Endothelial cell of hepatic sinusoid (primary cell): Measurements from ENCODE around the gene CFAP299.

Experiments used
- in situ Hi-C: cut with HindIII; loops from 2 replicates; pipeline ENCODE4 v1.10.0; 2017; ENCODE audit warnings: low sequenced_read_pairs

Gene CFAP299

DNA sequence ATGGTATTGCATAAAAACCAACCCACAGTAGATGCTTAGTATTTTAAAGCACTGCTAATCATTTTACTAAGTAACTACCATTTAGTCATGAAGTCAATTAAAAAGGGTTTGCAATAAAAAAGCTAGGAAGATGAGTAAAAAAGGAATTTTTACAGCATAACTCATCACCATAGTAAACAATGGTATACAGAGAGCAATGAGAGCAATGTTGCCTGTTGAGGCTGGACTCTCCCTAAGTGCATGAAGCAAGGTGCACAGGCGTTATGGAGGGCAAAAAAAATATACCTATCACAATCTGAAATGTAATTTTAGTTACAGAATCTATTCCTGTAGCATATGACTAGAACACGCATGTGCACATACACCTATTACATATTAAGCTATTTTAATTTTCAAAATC lies 565.4 kb downstream of the CFAP299 start:
- in situ Hi-C loops, result no loop called here

DNA sequence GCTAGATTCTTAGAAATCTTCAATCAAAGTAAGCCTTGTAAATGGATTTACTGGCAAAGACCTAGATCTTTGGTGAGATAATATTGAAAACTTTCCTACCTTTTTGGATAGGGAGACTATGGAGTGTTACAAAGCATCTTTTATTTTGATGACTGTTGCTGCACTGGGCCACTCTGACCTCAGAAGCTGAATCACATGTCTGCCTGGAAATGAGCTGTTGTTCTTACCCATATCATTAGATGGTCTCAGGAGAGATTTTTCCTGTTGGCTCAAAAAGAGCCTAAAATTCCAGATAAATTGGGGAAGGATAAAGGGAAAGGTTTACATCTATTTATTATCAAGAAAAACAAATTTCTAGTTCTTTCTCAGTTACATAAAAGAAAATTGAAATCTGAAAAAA lies 567.5 kb downstream of the CFAP299 start:
- in situ Hi-C loops, result no loop called here

DNA sequence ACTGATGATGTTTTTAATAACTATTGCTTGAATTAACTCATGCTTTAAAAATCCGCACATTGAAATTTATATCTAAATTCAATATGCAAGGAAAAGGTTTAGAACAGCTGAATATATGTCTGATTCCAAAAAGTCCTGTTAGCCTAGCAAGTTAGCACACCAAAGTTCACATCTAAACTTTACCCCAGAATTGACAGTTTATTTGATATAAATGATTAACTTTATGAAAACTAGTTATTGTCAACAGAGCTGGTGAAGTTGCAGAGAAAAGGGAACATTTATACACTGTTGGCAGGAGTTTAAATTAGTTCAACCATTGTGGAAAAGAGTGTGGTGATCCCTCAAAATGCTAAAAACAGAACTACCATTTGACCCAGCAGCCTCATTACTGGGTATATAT lies 574.4 kb downstream of the CFAP299 start:
- in situ Hi-C loops, result no loop called here

DNA sequence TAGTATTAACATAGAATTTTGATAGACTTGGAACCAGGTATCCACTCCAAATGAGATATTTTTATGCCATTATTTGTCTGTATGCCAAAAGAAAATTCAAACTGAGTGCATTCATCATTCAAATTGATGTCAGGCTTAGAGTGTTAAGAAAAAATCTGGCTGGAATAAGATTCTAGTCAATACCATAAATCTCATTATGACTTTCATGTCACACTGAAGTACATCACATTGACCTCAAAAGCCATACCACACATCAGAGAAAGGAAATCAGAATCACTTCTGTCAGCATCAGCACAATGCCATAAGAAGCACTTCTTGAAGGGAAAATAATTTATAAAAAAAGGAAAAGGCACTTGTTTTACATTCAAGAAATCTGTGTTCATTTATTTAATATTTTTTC lies 575.9 kb downstream of the CFAP299 start:
- in situ Hi-C loops, result no loop called here

DNA sequence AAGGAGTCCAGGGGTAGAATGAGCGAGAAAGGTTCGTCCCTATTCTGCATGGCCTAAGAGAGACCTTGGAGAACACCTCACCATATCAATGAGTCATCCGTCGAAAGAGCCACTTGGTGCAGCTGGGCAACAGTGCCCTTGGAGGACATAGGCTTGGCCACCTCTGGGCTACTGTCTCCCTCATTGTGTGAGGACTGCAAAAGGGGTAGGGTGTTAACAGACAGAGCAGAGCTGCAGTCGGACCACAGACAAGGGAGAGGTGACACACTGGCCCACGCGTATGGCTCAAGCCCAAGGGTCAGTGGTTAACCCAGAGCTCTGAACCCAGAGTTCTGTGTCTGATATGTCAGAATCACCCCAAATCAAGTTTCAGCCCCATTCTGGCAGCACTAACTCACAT lies 576.8 kb downstream of the CFAP299 start:
- in situ Hi-C loops, result no loop called here

DNA sequence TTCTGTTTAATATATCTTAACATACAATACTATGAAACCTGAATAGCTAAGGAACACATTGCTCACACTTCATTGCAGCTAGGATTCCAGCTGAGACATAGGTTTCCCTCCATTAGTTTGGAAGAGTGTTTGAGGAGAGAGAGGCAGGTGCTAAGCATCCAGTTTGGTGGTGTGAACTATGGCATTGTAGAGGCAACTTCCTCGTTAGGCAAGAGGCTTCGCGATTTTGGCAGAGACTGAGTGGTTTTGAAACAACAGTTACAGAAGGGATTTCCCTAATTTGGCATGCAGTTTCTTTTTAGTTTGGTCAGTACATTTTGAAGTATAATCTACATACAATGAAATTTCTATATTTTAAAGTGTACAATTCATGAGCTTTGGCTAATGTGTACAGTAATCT lies 577.9 kb downstream of the CFAP299 start:
- in situ Hi-C loops, result no loop called here

DNA sequence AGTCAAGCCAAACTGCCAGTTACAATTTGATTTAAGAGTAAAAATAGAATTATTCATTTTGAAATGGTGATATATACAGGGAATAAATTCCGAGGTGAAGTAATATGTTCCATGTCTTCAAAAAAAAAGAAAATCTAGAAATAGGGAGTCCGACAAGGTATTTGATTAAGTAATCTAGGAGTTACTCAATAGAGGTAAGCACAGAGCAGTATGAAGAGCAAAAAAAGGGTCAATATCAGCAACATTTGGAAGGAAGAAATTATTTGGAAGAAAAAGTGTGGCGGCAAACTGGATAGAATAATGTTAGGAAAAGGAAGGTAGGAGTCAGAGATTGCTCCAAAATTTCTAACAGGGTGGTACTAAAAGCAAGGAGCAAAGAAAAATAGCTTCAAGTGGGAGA lies 581.2 kb downstream of the CFAP299 start:
- in situ Hi-C loops, result no loop called here

DNA sequence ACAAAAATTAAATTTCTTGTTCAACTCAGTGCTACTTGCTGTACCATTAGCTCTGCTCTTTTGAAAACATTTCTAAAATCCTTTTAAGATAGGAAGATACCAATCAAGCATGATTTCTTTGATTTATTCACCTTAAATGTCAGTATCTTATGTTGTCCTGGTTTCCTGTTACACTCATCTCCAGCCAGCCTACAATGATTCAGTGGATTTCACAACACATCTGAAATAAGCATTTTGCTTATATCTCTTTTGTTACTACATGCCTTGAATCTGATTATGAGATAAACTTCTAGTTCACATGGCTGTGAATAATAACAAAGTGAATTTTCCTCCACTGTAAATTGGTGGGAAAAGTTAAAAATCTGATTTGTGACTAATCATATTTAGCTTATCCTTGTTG lies 582.5 kb downstream of the CFAP299 start:
- in situ Hi-C loops, result no loop called here

DNA sequence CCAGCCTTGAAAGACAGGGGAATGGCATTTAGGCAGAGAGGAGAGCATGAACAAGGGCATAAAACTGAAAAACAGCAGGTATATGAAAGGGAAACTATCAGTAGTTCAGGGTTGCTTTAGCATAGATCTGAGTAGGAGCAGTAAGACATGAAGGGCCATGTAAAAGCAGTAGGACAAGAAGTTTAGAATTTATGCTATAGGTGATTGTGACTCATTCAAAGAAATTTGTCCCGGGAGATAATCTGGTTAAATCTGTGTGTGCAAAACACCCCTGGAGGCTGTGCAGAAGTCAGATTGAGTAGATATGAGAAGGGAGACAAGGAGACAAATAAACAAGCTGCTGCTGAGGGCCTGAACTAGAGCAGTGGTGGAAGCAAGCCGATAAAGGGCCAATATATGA lies 585.9 kb downstream of the CFAP299 start:
- in situ Hi-C loops, result no loop called here

DNA sequence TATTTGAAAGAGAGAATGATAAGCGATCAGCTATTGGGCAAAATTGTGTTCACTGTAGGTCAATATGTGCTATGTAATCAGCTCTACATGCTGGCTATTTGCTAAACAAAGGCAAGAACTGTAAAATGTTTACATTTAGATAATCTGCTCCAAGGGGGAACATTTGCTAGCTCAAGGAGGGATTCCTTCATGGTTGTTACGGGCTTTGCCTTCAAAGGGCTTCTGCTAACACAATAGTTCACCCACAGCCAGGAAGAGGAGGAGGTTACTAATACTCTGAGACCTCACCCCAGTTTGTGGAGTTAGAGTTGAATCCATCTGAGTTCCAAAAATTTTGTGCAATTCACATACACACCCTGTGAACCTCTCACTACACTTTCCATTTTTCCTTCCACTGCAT lies 587.4 kb downstream of the CFAP299 start:
- in situ Hi-C loops, result no loop called here

DNA sequence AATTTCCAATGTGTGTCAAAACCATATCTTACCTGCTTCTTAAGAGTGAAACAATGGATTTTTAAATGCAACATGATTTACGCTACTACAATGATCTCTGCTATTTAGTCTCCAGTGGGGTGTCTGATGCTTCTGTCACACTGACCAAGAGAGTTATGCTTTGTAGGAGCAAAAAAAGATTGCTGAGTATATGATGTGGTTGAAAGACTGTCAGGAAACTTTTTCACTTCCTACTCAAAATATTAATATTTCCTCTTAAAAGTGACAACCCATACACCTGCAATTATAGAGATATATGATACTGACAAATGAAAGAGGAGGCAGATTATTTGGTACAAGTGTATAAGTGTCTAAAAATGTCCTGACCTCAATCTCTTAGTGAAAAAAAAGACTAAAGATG lies 589.8 kb downstream of the CFAP299 start:
- in situ Hi-C loops, result no loop called here

DNA sequence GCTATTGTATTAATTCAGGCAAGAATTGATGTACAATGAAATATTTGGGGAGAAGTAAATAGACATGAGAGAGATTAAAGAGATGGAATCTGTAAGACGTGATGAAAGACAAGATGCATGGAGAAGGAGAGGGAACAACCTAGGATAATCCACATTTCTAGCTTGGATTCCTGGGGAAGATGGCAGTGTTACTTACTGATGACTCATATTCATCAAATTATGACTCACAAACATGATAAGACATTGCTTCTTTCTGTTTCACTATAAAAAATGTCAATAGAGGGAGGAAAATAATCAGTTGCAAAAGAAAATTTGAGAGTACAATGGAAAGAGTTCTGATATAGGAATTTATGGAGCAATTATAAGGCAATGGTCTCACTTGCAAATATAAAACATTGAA lies 590.9 kb downstream of the CFAP299 start:
- in situ Hi-C loops, result no loop called here

DNA sequence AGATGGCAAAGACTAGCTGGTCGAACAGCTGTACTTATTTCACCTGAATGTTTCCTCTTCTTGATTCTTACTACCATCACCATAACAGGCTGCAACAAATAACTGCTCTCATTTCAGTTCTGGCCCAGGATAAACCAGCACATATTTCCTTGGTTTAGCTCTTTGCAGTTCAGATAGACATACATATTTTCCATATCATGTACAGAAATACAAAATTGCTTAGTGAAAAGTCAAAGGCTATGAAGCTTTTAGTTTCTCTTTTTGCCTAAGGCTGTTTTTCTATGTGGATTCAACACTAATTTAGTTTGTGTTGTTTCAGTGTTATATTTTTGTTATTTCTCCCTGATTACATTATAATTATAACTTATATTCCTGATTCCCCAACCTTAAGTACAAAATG lies 591.4 kb downstream of the CFAP299 start:
- in situ Hi-C loops, result no loop called here

DNA sequence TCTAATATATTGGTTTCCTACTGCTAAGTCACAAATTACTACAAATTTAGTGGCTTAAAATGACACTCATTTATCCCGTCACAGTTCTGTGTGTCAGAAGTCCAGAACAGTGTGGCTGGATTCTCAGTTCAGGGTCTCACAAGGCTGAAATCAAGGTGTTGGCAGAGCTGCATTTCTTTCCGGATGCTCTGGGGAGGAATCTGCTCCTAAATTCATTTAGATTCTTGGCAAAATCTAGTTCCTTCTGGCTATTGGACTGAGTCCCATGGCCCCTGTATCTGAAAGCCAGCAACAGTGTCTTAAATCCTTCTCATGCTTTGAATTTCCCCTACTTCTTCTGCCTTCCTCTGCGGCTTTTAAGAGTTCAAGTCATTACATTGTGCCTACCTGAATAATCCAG lies 591.9 kb downstream of the CFAP299 start:
- in situ Hi-C loops, result no loop called here

DNA sequence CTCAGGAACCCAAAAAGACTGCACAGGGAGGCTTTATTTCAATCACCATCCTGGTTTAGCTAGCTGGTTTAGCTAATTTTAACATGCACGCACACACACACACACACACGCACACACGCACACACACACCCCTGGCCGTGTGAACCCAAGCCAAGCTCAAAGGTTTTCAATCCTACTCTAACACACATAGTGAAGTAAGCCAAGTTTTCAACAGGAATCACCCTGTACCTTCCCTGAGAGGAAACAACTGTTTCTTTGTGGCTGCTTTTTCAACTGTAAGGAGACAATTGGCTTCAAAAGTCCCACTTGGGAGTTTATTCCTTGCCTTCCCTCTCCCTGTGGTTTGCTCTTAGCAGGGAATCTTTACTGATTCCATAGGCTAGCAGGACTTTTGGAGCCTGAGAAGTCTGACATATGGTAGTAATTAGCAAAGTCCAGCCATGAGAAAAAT lies 596.1 kb downstream of the CFAP299 start:
- in situ Hi-C loops, result no loop called here

DNA sequence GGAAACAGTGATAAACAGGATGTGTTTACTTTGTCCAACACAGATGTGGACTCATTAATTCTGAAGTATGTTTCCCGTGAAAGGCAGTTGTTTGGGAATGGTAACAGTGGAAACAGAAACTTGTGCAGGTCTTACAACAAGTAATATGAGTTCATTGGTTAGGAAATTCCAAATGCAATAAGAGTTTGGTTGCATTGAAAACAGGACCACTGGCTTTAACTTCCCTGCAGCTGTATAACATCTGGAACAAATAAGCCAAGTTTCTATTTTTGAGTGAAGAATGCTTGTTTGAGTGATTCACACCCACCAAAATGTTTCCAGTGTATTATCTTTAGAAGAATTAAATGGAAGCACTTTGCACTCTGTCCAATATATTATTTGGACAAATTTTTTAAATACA lies 612.6 kb downstream of the CFAP299 start:
- in situ Hi-C loops, result no loop called here

DNA sequence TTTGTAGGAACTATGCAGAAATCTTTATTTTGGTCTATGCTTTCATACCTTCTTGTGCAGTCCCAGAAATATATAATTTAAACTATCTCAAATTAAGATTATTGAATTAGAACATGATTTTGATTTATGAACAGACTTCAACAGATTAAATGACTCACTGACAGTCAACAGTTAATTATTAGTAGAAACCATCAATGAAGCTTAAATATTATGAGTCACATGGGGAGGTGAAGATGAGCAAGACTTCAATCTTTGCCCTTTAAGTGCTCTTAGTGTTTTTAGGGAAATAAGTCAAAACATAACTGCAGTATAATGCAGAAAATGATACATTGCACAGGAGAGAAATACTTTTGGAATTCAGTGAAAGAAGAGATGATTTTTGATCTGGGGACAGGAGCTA lies 613.5 kb downstream of the CFAP299 start:
- in situ Hi-C loops, result no loop called here

DNA sequence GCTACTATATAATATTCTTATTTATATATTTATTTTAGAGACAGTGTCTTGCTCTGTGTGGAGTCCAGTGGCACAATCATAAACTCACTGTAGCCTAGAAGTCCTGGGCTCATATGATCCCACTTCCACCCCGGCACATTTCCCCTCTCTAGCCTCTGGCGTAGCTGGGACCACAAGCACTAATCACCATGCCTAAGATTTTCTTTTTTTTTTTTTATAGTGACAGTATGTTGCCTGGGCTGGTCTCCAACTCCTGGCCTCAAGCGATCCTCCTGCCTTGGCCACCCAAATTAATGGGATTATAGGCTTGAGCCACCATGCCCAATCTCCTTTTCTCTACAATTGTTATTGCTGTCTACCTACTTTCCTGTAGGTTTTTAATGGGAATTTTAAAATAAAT lies 620.9 kb downstream of the CFAP299 start:
- in situ Hi-C loops, result no loop called here

DNA sequence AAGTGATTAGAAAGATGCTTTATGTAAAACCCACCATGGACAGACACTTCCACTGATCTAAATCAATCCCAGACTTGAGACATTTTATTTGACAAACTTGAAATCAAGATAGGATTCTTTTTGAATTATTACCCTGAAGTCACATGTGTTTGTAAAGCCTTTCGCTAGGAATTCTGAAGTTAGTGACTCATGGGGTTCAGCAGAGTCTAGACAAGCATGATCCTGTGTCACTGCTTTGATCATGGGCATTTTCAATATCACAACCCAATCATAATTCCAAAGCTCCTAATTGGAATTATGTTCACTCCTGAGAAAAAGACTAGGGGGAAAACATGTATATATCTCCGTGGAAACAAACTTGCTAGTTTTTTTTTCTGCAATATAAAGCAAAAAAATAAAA lies 627.5 kb downstream of the CFAP299 start:
- in situ Hi-C loops, result no loop called here

DNA sequence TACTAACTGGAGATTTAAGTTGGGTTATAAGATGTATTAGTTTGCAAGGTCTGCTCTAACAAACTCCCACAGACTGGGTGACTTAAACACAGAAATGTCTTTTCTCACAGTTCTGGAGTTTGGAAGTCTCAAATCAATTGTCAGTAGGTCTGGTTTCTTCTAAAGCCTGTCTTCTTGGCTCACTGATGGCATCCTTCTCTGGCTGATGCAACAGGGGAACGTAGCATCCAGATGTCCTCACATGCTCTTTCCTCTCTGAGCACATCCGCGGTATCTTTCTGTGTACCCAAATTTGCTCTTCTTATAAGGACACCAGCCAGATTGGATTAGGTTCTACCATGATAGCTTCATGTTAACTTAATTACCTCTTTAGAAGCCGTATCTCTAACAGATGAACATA lies 631.8 kb downstream of the CFAP299 start:
- in situ Hi-C loops, result no loop called here

DNA sequence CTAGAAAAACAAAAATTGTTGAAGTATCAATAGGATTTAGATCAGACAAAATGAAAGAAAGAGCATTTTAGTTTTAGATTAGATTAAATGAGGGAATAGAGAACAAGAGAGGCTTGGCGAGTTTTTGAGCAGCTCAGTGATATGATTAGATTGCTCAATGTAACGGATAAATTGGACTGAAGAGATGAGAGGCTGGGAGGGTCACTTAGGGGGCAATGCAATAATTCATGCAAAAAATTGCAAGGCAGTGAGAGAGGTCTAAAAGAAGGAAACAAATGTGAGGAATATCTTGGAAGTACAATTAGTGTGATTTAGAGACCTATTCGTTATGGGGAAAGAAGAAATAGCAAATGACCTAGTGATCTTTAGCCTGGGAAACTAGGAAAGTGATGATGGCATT lies 644.7 kb downstream of the CFAP299 start:
- in situ Hi-C loops, result no loop called here

DNA sequence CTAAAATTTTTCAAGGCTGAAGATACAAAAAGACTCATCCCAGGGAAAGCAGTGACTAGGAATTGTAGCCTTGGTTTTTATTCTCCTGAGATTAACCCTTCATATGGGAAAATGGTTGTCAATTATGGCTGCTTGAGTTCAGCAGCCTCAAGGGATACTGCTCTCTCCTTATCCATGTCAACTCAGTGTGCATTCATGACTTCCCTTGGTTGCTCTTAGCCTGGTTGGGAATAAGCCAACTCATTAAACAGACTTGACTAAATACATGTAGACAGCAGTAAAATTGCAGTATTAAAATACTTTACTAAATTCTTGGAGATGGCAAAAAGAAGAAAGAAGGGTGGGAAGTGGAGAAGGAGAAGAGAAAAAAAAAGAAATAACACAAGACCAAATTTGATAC lies 650.5 kb downstream of the CFAP299 start:
- in situ Hi-C loops, result no loop called here

DNA sequence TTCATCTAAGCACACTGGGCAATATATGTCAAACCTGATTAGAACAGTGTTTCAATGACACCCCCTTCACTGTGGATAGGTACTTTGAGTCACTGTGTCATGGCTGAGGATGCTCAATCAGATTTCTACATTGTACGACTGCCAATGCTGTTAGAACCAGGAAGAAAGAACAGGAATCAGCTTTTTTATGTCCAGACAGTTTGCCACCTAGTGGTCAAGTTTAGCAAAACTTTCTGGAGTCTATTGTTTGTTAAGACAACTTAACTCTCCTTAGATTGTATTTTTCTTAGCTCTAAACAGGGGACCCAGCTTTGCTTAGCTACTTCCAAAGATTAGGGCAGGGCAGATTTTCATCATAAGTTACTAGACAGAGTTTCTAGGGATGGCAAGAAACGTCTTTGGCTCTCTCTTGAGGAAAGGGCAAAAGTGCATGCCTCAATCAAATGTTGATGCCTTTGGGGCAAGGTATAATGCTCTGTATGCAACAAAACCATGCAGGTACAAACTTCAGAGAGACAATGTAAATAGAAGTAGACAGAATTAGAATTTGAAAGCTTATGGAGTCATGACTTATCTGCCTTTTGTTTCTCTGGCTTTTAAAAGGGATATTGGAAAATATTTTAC lies 654.5 kb downstream of the CFAP299 start:
- in situ Hi-C loops, result no loop called here

DNA sequence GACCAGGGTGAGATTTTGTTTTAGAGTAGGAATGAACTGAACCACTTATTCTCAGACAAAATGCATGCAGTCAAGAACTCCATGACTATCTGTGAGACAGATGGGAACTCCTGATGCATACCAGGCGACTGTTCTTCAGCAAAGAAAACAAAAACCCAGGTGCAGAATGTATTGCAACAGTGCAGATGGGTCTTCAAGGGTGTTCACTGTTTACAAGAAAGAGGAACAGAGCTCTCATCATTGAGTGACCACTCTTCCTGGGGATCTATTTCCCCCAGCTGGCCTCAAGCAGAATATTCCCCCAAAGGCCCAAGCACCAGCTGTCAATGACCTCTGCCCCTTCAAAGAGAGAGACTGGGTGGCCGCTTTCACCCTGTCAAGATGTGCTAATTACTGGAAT lies 655.3 kb downstream of the CFAP299 start:
- in situ Hi-C loops, result no loop called here
